Stromal cell of bone marrow (primary cell): ENCODE data around the gene CERK.

Experiments
- DNase-seq: peaks from one replicate; pipeline ENCODE4 v3.0.0-alpha.2; 2012; ENCODE audit warnings: low read depth

The CERK gene

GRCh38 chr22:46699091-46699490, 39.0 kb downstream of the CERK start:
- no peak for DNase-seq

- no peak for DNase-seq
These were observed 40.1 kb downstream of the CERK start for GRCh38 chr22:46697811-46698515.

GRCh38 chr22:46696614-46697013, 41.4 kb downstream of the CERK start:
- no peak for DNase-seq

GRCh38 chr22:46696229-46696518, 41.9 kb downstream of the CERK start:
- no peak for DNase-seq

GRCh38 chr22:46695346-46696228, 42.5 kb downstream of the CERK start:
- DNase-seq, result no peak

GRCh38 chr22:46694416-46695170, 43.5 kb downstream of the CERK start:
- DNase-seq, result no peak

- DNase-seq, result no peak
These were observed 44.2 kb downstream of the CERK start for GRCh38 chr22:46693634-46694415.

- no peak for DNase-seq
These were observed 46.5 kb downstream of the CERK start for GRCh38 chr22:46691571-46691970.

- no peak for DNase-seq
These were observed 47.9 kb downstream of the CERK start for GRCh38 chr22:46690146-46690545.

- no peak for DNase-seq
These were observed 49.1 kb downstream of the CERK start for GRCh38 chr22:46688949-46689348.

GRCh38 chr22:46687460-46687859, 50.6 kb downstream of the CERK start:
- no peak for DNase-seq

GRCh38 chr22:46687048-46687444, 51.0 kb downstream of the CERK start:
- DNase-seq, result no peak

- DNase-seq, result no peak
These were observed 51.6 kb downstream of the CERK start for GRCh38 chr22:46686221-46687047.

GRCh38 chr22:46684706-46685105, 53.3 kb downstream of the CERK start:
- no peak for DNase-seq

GRCh38 chr22:46682011-46682731, 55.9 kb downstream of the CERK start:
- DNase-seq, result no peak

GRCh38 chr22:46681010-46681409, 57.0 kb downstream of the CERK start:
- DNase-seq, result no peak

- DNase-seq, result no peak
These were observed 58.3 kb downstream of the CERK start for GRCh38 chr22:46679706-46680269.

- no peak for DNase-seq
These were observed 59.0 kb downstream of the CERK start for GRCh38 chr22:46678785-46679700.
